GM12872 (cell line): ENCODE data around the gene PANK4.

Experiments
- TF ChIP-seq, protein P1 (sequence below): IDR thresholded peaks from 3 replicates; pipeline ENCODE4 v1.5.1; 2011; ENCODE audit warnings: low read depth, mild to moderate bottlenecking, low read length, moderate library complexity; ENCODE audit not compliant: insufficient read depth

PANK4 gene

DNA sequence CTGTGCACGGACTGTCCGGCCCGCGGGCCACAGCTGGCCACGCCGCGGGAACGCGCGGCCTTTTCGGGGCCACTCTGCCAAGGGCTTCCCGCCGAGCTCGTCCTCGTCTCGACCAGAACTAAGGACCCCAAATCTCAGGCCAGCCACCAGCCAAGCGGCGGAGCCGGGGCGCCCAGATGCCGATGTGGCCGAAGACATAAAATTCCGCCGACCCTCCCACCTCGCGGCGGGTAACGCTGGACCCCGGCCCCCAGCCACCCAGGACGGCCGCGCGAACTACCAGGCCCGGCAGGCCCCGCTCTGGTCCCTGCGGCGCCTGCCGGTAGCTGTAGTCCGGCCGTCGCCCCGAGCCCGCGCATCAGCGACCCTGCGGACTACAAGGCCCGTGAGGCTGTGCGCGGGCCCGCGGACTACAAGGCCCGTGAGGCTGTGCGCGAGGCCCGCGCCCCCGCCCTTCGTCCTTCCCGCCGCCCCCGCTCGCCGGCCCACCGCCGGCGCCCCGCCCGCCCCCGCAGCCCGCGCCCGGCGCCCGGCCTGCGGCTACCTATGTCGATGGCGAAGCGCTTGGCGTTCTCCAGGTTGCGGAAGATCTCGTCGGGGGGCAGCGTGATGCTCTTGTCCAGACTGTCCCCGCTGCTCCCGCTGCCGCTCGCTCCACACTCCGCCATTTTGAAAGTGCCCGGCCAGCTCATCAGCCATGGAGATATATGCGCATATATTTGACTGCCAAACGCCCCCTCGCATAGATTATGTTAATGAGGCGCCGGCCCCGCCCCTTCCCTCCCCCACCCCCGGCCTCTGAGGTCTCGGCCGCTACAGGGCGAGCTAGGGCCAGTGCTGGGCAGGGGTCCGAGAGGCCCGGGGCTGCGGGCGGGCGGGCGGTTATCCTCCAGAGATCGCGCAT lies at the start of gene PANK4:
Gene PANK4, minus strand, starts transcription at position 677 of the 904 bp plus-strand sequence. Its CDS starts 9 bp downstream, at position 668.
- TF ChIP-seq, protein P1, sequence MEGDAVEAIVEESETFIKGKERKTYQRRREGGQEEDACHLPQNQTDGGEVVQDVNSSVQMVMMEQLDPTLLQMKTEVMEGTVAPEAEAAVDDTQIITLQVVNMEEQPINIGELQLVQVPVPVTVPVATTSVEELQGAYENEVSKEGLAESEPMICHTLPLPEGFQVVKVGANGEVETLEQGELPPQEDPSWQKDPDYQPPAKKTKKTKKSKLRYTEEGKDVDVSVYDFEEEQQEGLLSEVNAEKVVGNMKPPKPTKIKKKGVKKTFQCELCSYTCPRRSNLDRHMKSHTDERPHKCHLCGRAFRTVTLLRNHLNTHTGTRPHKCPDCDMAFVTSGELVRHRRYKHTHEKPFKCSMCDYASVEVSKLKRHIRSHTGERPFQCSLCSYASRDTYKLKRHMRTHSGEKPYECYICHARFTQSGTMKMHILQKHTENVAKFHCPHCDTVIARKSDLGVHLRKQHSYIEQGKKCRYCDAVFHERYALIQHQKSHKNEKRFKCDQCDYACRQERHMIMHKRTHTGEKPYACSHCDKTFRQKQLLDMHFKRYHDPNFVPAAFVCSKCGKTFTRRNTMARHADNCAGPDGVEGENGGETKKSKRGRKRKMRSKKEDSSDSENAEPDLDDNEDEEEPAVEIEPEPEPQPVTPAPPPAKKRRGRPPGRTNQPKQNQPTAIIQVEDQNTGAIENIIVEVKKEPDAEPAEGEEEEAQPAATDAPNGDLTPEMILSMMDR: no peak

- TF ChIP-seq, protein P1: no peak
Measured at GRCh38 chr1:2574350-2574749, 48.0 kb upstream of the PANK4 start.

DNA sequence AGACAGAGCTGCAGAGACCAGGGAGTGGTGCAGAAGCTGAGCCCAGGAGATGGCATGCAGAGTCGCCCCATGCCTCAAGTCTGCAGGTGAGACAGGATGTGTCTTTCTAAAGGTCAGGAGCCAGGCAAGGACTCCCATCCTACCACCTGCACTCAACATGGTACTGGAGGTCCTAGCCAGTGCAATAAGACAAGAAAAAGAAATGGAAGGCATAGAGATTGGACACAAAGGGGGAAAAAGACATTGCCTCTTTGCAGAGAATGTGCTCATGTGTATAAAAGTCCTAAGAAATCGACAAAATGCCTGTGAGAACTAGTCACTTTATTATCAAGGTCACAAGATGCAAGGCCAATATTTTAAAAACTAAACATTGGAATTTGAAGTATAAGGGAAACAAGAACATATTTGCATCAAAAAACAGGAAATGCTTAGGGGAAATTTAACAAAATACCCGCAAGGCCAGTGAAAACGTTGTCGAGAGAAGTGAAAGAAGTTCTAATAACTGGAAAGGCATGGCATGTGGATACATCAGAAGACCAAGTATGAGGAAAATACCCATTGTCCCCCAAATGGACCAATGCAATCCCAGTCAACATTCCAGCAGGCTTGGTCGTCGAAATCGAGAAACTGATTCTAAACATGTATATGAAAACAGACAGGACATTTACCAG lies 47.0 kb upstream of the PANK4 start:
- TF ChIP-seq, protein P1: no peak

DNA sequence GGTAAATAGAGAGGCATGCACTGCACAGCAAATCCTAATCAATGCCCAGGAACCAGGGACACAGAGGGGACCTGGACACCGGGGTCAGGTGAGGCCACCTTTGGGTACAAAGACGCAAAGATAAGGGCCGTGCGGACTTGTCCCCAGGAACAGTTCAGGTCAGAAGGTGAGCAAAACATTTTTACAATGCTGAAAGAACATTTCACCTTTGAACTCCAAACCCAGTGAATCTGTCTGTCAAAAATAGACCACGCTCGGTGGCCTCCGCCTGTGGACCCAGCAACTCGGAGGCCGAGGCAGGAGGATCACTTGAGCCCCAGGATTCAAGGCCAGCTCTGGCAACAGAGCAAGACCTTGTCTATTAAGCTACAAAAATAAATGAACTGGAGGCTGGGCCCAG lies 45.0 kb upstream of the PANK4 start:
- TF ChIP-seq, protein P1: no peak

DNA sequence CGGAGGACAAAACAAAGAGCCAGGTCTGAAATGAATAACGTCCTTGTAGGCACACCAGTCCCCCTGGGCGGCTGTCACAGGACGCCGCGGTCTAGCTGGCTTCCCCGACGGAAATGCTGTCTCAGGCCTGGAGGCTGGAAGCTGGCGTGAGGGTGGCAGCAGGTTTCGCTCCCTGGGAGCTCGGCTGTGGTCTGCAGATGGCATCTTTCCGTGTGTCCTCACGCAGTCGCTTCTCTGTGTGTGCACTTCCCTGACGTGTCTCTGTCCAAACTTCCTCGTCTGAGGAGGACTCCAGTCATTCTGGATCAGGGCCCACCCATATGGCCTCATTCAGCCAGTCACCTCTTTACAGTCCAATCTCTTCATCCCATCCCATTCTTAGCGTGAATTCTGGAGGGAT lies 43.9 kb upstream of the PANK4 start:
- TF ChIP-seq, protein P1: no peak

DNA sequence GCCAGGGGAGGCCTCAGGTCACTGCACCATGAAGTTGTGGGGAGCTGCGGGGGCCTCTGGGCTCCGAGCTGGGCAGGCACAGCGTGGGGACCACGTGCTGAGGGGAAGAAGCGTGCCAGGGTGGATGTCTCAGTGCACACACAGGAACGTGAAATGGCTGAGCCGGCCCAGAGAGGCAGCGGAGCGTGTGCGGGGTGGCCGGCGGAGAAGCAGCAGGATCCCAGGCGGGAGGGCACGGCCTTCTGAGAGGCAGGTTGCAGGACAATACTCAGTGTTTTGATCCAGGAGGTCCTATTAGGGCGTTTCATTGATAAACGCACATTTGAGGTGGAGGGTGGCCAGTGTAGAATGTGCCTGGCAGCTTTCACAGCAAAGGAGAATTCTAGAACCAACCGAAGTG lies 42.7 kb upstream of the PANK4 start:
- TF ChIP-seq, protein P1: no peak

DNA sequence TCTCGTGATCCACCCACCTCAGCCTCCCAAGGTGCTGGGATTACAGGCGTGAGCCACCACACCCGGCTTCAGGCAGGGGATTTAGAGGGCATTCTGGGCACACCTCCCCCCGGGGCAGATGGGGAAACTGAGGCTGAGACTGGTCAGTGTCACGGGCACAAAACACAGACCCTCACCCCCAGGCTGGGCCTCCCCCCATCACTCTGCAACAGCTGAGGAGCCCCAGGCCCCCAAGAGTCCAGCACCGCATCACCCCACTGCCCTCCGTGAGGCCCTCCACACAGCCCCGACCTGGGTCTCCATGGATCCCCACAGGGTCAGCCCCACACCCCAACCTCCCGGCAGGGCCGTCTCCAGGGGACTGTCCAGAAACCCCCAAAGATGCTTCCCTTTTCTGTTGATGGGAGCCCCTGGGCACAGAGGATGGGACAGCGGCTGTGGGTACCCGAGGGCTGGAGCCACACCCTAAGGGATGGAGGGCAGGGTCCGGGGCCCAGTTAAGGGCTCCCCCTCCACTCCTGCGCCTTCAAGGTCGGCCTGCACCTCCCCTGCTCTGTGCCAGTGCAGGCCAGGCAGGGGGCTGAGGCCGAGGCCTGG lies 40.8 kb upstream of the PANK4 start:
- TF ChIP-seq, protein P1: no peak
